GM23338 (cell line): ENCODE data around the gene RBM43. TPM values are rescaled to one million over a fixed set of nuclear protein-coding genes. Genes with fewer than 3 reads are reported as not detected.

Source experiments
- ATAC-seq: fragments of 200-7000 bp; cut with Tn5 transposase; 3 replicates; pipeline ENCODE4 v1.9.1; 2020
- DNase-seq: peaks from one replicate; pipeline ENCODE4 v3.0.0-alpha.2; 2015; ENCODE audit warnings: low spot score
- H2AFZ ChIP-seq: fragments of 200-600 bp; sonication (generic); 2 replicates; pipeline ENCODE4 v1.8.0; 2016; ENCODE audit warnings: antibody characterized with exemption, mild to moderate bottlenecking, moderate library complexity
- H3F3A ChIP-seq: fragments of 200-600 bp; sonication (generic); replicated peaks from 2 replicates; pipeline ENCODE4 v1.8.0; 2017; ENCODE audit warnings: antibody characterized with exemption, mixed run types, low read depth
- H3K27ac ChIP-seq: fragments of 200-600 bp; sonication (generic); 2 replicates; pipeline ENCODE4 v1.6.1; 2016; ENCODE audit warnings: low read depth
- H3K27me3 ChIP-seq: fragments of 200-600 bp; sonication (generic); 2 replicates; pipeline ENCODE4 v1.8.0; 2016; ENCODE audit warnings: mild to moderate bottlenecking, mixed run types, moderate library complexity; ENCODE audit not compliant: insufficient read depth
- H3K36me3 ChIP-seq: fragments of 200-600 bp; sonication (generic); 2 replicates; pipeline ENCODE4 v1.8.0; 2016; ENCODE audit warnings: mild to moderate bottlenecking; ENCODE audit not compliant: insufficient read depth
- H3K4me1 ChIP-seq: fragments of 200-600 bp; sonication (generic); 2 replicates; pipeline ENCODE4 v1.8.0; 2016; ENCODE audit warnings: mild to moderate bottlenecking, moderate library complexity; ENCODE audit not compliant: insufficient read depth
- H3K4me2 ChIP-seq: fragments of 200-600 bp; sonication (generic); 2 replicates; pipeline ENCODE4 v1.7.1; 2017; ENCODE audit warnings: mixed run types
- H3K4me3 ChIP-seq: fragments of 200-600 bp; sonication (generic); 2 replicates; pipeline ENCODE4 v1.6.1; 2016; ENCODE audit warnings: mixed run types
- H3K79me2 ChIP-seq: fragments of 200-600 bp; sonication (generic); replicated peaks from 2 replicates; pipeline ENCODE4 v1.8.0; 2017; ENCODE audit warnings: mild to moderate bottlenecking; ENCODE audit not compliant: insufficient read depth
- H3K9me2 ChIP-seq: fragments of 200-600 bp; sonication (generic); 2 replicates; pipeline ENCODE4 v1.8.0; 2017; ENCODE audit not compliant: insufficient read depth
- H4K20me1 ChIP-seq: fragments of 200-600 bp; sonication (generic); replicated peaks from 2 replicates; pipeline ENCODE4 v1.8.0; 2017; ENCODE audit warnings: mild to moderate bottlenecking; ENCODE audit not compliant: insufficient read depth
- H3K27ac Mint-ChIP-seq: 2 replicates; pipeline ENCODE4 v1.8.0; 2020; ENCODE audit warnings: inconsistent platforms, mild to moderate bottlenecking, moderate library complexity, mixed read lengths
- H3K27me3 Mint-ChIP-seq: 3 replicates; pipeline ENCODE4 v1.8.0; 2022; ENCODE audit warnings: low read depth, mild to moderate bottlenecking, moderate library complexity, mixed read lengths, inconsistent platforms; ENCODE audit not compliant: insufficient read depth, poor library complexity
- H3K36me3 Mint-ChIP-seq: 3 replicates; pipeline ENCODE4 v1.8.0; 2021; ENCODE audit warnings: low read depth, mild to moderate bottlenecking, inconsistent platforms, moderate library complexity, mixed read lengths
- H3K4me1 Mint-ChIP-seq: 3 replicates; pipeline ENCODE4 v1.8.0; 2020; ENCODE audit warnings: mild to moderate bottlenecking, inconsistent platforms, mixed read lengths
- H3K4me3 Mint-ChIP-seq: 3 replicates; pipeline ENCODE4 v1.8.0; 2021; ENCODE audit warnings: moderate library complexity, mild to moderate bottlenecking, inconsistent platforms, mixed read lengths
- H3K9me3 Mint-ChIP-seq: 3 replicates; pipeline ENCODE4 v1.8.0; 2020; ENCODE audit warnings: moderate library complexity, mild to moderate bottlenecking, inconsistent platforms, mixed read lengths
- CREB1 ChIP-seq: fragments of 250-450 bp; sonication (Bioruptor Pico); IDR thresholded peaks from 2 replicates; pipeline ENCODE4 v1.5.0; 2020; ENCODE audit warnings: low read depth, mild to moderate bottlenecking, moderate library complexity
- CTCF ChIP-seq, 2 experiments: fragments of 200-600 bp in 1 of 2; sonication (generic) in 1 of 2; conservative IDR thresholded peaks; 2 replicates each; pipeline versions ENCODE4 v1.5.1 to v1.6.1; 2016 to 2017; ENCODE audit warnings: antibody characterized with exemption in 2 of 2, low read depth in 2 of 2, mild to moderate bottlenecking in 2 of 2, moderate library complexity in 1 of 2
- ETS1 ChIP-seq: IDR thresholded peaks from 2 replicates; pipeline ENCODE4 v1.6.1; 2016; ENCODE audit warnings: antibody characterized with exemption
- NANOG ChIP-seq: IDR thresholded peaks from 2 replicates; pipeline ENCODE4 v1.6.1; 2016; ENCODE audit warnings: antibody characterized with exemption, borderline replicate concordance
- POLR2AphosphoS5 ChIP-seq: IDR thresholded peaks from 2 replicates; pipeline ENCODE4 v1.6.1; 2016; ENCODE audit warnings: antibody characterized with exemption, low read depth
- ZNF114 ChIP-seq: fragments of 250-450 bp; sonication (Bioruptor Pico); IDR thresholded peaks from 2 replicates; pipeline ENCODE4 v1.5.0; 2020; ENCODE audit warnings: mild to moderate bottlenecking, moderate library complexity
- ZNF331 ChIP-seq: fragments of 250-450 bp; sonication (Bioruptor Pico); IDR thresholded peaks from 2 replicates; pipeline ENCODE4 v1.5.0; 2020; ENCODE audit warnings: low read depth, mild to moderate bottlenecking, moderate library complexity
- polyA plus RNA-seq: library from polyadenylated mRNA; unstranded; fragments of >200 nt; fragmentation: Nextera tagmentation; extraction: Ambion mirVana; gene quantifications from 2 replicates; pipeline ENCODE4 v1.2.1, GENCODE V29; 2016
- total RNA-seq: library from RNA; depleted of rRNA; stranded (reverse); fragments of >200 nt; shearing (Covaris generic); gene quantifications from 2 replicates; pipeline ENCODE4 v1.2.3, GENCODE V29; 2014

RBM43 gene
- total and polyA plus RNA-seq, 2 experiments from 2014 or later, result 3.3 to 3.4 TPM

GRCh38 chr2:151305129-151305691, 43.5 kb upstream of the RBM43 start:
- H3K27ac ChIP-seq, result no peak overlapping the region
- no peaks in the 10 kb centered on the region for H3K79me2 ChIP-seq
- TF ChIP-seq CREB1 (no peak), ZNF331 (CRISPR knock-in tag) (no peak), POLR2AphosphoS5 (no peak), ETS1 (no peak)
- peaks cover 8% of the 10 kb centered on the region; the same call in 1 of the 2 replicates for H3K9me2 ChIP-seq
- H3K4me1 ChIP-seq, result no peaks in the 10 kb centered on the region
- H3F3A ChIP-seq, result no peaks in the 10 kb centered on the region
- H2AFZ ChIP-seq, result no peak overlapping the region
- no peak overlapping the region for H3K4me3 ChIP-seq
- peaks cover 2% of the 10 kb centered on the region; the same call in 1 of the 2 replicates for H3K36me3 ChIP-seq
- Mint-ChIP-seq H3K9me3 (peaks cover 14% of the 10 kb centered on the region), H3K36me3 (0 out of 3 replicates have a peak, but pooled peaks cover 4% of the 10 kb centered on the region), H3K27me3 (no peaks in the 10 kb centered on the region), H3K27ac (no peak overlapping the region), H3K4me3 (no peak overlapping the region), H3K4me1 (peaks cover 6% of the 10 kb centered on the region)
- DNase-seq (no peak), ATAC-seq (no peak)
- no peak overlapping the region for H3K4me2 ChIP-seq
- H3K27me3 ChIP-seq, result no peaks in the 10 kb centered on the region
- no peaks in the 10 kb centered on the region for H4K20me1 ChIP-seq

- Mint-ChIP-seq H3K36me3 (no peaks in the 10 kb centered on the region), H3K27ac (no peak overlapping the region), H3K27me3 (no peaks in the 10 kb centered on the region), H3K4me3 (no peak overlapping the region), H3K4me1 (peaks cover 12% of the 10 kb centered on the region), H3K9me3 (peaks cover 11% of the 10 kb centered on the region; the same call in 1 of the 3 replicates)
- DNase-seq, result no peak
- Histone ChIP-seq H3K79me2 (no peaks in the 10 kb centered on the region), H3K4me2 (no peak overlapping the region), H4K20me1 (no peaks in the 10 kb centered on the region), H3K9me2 (peaks cover 12% of the 10 kb centered on the region; the same call in 1 of the 2 replicates), H3K4me1 (no peaks in the 10 kb centered on the region; the same call in 1 of the 2 replicates), H3F3A (no peaks in the 10 kb centered on the region), H3K4me3 (no peak overlapping the region), H3K36me3 (no peaks in the 10 kb centered on the region), H2AFZ (no peak overlapping the region), H3K27me3 (no peaks in the 10 kb centered on the region), H3K27ac (no peak overlapping the region)
- no peak for ATAC-seq
- TF ChIP-seq ZNF114 (CRISPR knock-in tag) (no peak), CTCF (conservative IDR thresholded peaks at IDR 0.05; ENCODE audit: low read depth in 2 of 2) (no peak), NANOG (no peak), POLR2AphosphoS5 (no peak), CREB1 (no peak)
Measured at GRCh38 chr2:151302879-151303278, 41.2 kb upstream of the RBM43 start.

GRCh38 chr2:151302404-151302803, 40.7 kb upstream of the RBM43 start:
- no peak for ATAC-seq
- H3K4me3 ChIP-seq, result no peak overlapping the region
- no peak overlapping the region for H3K4me2 ChIP-seq
- H2AFZ ChIP-seq, result peak overlapping the region; percentile 28; the same call in 1 of the 2 replicates
- Mint-ChIP-seq H3K4me1 (peaks cover 13% of the 10 kb centered on the region), H3K4me3 (no peak overlapping the region), H3K27ac (no peak overlapping the region), H3K36me3 (no peaks in the 10 kb centered on the region), H3K9me3 (peaks cover 6% of the 10 kb centered on the region; the same call in 1 of the 3 replicates), H3K27me3 (no peaks in the 10 kb centered on the region)
- no peaks in the 10 kb centered on the region for H3K36me3 ChIP-seq
- H4K20me1 ChIP-seq, result no peaks in the 10 kb centered on the region
- H3K79me2 ChIP-seq, result no peaks in the 10 kb centered on the region
- no peaks in the 10 kb centered on the region for H3K27me3 ChIP-seq
- H3K27ac ChIP-seq, result no peak overlapping the region
- peaks cover 15% of the 10 kb centered on the region; the same call in 1 of the 2 replicates for H3K9me2 ChIP-seq
- DNase-seq, result no peak
- no peaks in the 10 kb centered on the region for H3F3A ChIP-seq
- H3K4me1 ChIP-seq, result no peaks in the 10 kb centered on the region; the same call in 1 of the 2 replicates
- TF ChIP-seq ZNF114 (CRISPR knock-in tag) (no peak), POLR2AphosphoS5 (no peak), CTCF (conservative IDR thresholded peaks at IDR 0.05; ENCODE audit: low read depth in 2 of 2) (no peak)
